Mesenchymal stem cell (in vitro differentiated cells and primary cell): ENCODE results near the gene NRG3.

Experiments
- DNase-seq: peaks from one replicate; pipeline ENCODE4 v3.0.0-alpha.2; 2013
- H2AFZ ChIP-seq: one replicate; pipeline ENCODE4 v1.6.1; 2013; ENCODE audit warnings: low read depth, mild to moderate bottlenecking, control low read depth, inconsistent platforms, low read length, moderate library complexity
- H2AK5ac ChIP-seq: 2 replicates; pipeline ENCODE4 v1.6.1; 2013; ENCODE audit warnings: low read length, moderate library complexity, mild to moderate bottlenecking, inconsistent platforms; ENCODE audit not compliant: severe bottlenecking
- H2BK120ac ChIP-seq: one replicate; pipeline ENCODE4 v1.6.1; 2013; ENCODE audit warnings: low read depth, mild to moderate bottlenecking, inconsistent platforms, low read length, moderate library complexity
- H2BK12ac ChIP-seq, 2 experiments: one replicate each; pipeline ENCODE4 v1.6.1; 2013; ENCODE audit warnings: inconsistent platforms in 2 of 2, low read length in 2 of 2, mild to moderate bottlenecking in 2 of 2, moderate library complexity in 2 of 2, control low read depth in 1 of 2
- H2BK15ac ChIP-seq: one replicate; pipeline ENCODE4 v1.6.1; 2013; ENCODE audit warnings: mild to moderate bottlenecking, low read depth, inconsistent platforms; ENCODE audit not compliant: poor library complexity, severe bottlenecking
- H2BK5ac ChIP-seq: 2 replicates; pipeline ENCODE4 v1.6.1; 2013; ENCODE audit warnings: low read depth, mild to moderate bottlenecking, low read length, control low read depth, inconsistent platforms; ENCODE audit not compliant: poor library complexity, severe bottlenecking
- H3K14ac ChIP-seq, 2 experiments: one replicate each; pipeline ENCODE4 v1.6.1; 2013; ENCODE audit warnings: inconsistent platforms in 2 of 2, low read length in 2 of 2, control low read depth in 1 of 2, mild to moderate bottlenecking in 1 of 2, moderate library complexity in 1 of 2
- H3K18ac ChIP-seq, 2 experiments: one replicate each; pipeline ENCODE4 v1.6.1; 2013; ENCODE audit warnings: inconsistent platforms in 2 of 2, low read length in 2 of 2, control low read depth in 1 of 2, low read depth in 1 of 2, mild to moderate bottlenecking in 1 of 2
- H3K23ac ChIP-seq, 2 experiments: one replicate each; pipeline ENCODE4 v1.6.1; 2013; ENCODE audit warnings: inconsistent platforms in 2 of 2, low read length in 2 of 2, mild to moderate bottlenecking in 2 of 2, moderate library complexity in 2 of 2, control low read depth in 1 of 2
- H3K27ac ChIP-seq: 2 replicates; pipeline ENCODE4 v1.5.1; 2013; ENCODE audit warnings: mild to moderate bottlenecking, moderate library complexity, low read length, control low read depth, inconsistent platforms; ENCODE audit not compliant: poor library complexity, severe bottlenecking
- H3K27me3 ChIP-seq, 2 experiments: 2 replicates each; pipeline versions ENCODE4 v1.6.1 to v1.7.0; 2013; ENCODE audit warnings: low read length in 2 of 2, mild to moderate bottlenecking in 2 of 2, moderate library complexity in 2 of 2, control low read depth in 1 of 2, inconsistent platforms in 1 of 2; ENCODE audit not compliant: control insufficient read depth in 1 of 2, insufficient read depth in 1 of 2
- H3K36me3 ChIP-seq, 2 experiments: 2 replicates each; pipeline versions ENCODE4 v1.6.1 to v1.7.0; 2013; ENCODE audit warnings: low read length in 2 of 2, control low read depth in 1 of 2, inconsistent platforms in 1 of 2, low read depth in 1 of 2, mild to moderate bottlenecking in 1 of 2; ENCODE audit not compliant: insufficient read depth in 2 of 2, control insufficient read depth in 1 of 2
- H3K4ac ChIP-seq, 2 experiments: one replicate each; pipeline ENCODE4 v1.6.1; 2013; ENCODE audit warnings: inconsistent platforms in 2 of 2, low read length in 2 of 2, mild to moderate bottlenecking in 2 of 2, moderate library complexity in 2 of 2, control low read depth in 1 of 2, low read depth in 1 of 2
- H3K4me1 ChIP-seq: 2 replicates; pipeline ENCODE4 v1.6.1; 2013; ENCODE audit warnings: low read depth, low read length, control low read depth; ENCODE audit not compliant: control insufficient read depth, insufficient read depth
- H3K4me2 ChIP-seq: 2 replicates; pipeline ENCODE4 v1.6.1; 2013; ENCODE audit warnings: low read length, mild to moderate bottlenecking, inconsistent platforms; ENCODE audit not compliant: poor library complexity, severe bottlenecking
- H3K4me3 ChIP-seq, 2 experiments: 2 replicates each; pipeline versions ENCODE4 v1.5.1 to v1.7.0; 2013; ENCODE audit warnings: low read length in 2 of 2, mild to moderate bottlenecking in 2 of 2, control low read depth in 1 of 2, low read depth in 1 of 2; ENCODE audit not compliant: insufficient read depth in 1 of 2
- H3K79me1 ChIP-seq: replicated peaks from 2 replicates; pipeline ENCODE4 v1.6.1; 2013; ENCODE audit warnings: mild to moderate bottlenecking, control low read depth, low read length, inconsistent platforms; ENCODE audit not compliant: poor library complexity, severe bottlenecking
- H3K9ac ChIP-seq: 2 replicates; pipeline ENCODE4 v1.7.0; 2013; ENCODE audit warnings: mild to moderate bottlenecking, low read length, moderate library complexity
- H3K9me3 ChIP-seq: 2 replicates; pipeline ENCODE4 v1.7.0; 2013; ENCODE audit warnings: mild to moderate bottlenecking, low read length; ENCODE audit not compliant: control insufficient read depth
- H4K8ac ChIP-seq: one replicate; pipeline ENCODE4 v1.6.1; 2013; ENCODE audit warnings: inconsistent platforms, mild to moderate bottlenecking, low read length, moderate library complexity
- H4K91ac ChIP-seq: one replicate; pipeline ENCODE4 v1.6.1; 2013; ENCODE audit warnings: mild to moderate bottlenecking, low read length, inconsistent platforms
- WGBS: methylation state at CpG from one replicate; pipeline ENCODE4 v1.1.7; 2013; ENCODE audit warnings: mixed read lengths; 5-methylcytosine and 5-hydroxymethylcytosine counted together

NRG3 gene

DNA sequence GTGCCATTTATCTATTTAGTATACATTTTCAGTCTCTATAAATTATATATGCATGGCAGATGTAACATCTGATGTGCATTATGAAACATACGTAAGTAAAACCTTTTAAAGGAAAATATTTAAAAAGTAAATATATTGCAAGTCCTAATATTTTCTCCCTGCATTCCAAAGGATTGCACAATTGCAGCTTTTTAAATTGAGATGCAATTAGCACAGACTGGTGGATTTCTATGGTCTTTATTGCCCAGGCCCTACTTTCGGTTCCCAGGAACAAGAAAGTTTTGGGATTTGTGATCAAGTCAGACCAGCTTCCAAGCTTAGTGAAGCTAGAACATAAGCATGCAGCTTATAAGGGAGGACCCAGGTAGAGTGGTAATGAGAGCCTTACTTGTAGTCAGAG, 337.8 kb downstream of the NRG3 start:
- Histone ChIP-seq H3K9me3 (no peaks in the 10 kb centered on the region), H2BK12ac (no peak overlapping the region), H3K27ac (no peak overlapping the region), H3K27me3 (no peaks in the 10 kb centered on the region), H3K9ac (no peak overlapping the region), H2BK15ac (no peak overlapping the region), H3K4ac (no peak overlapping the region), H3K36me3 (no peaks in the 10 kb centered on the region), H3K79me1 (no peaks in the 10 kb centered on the region), H2BK120ac (no peak overlapping the region), H3K4me3 (no peak overlapping the region), H3K23ac (no peak overlapping the region), H2AK5ac (no peak overlapping the region), H2AFZ (no peak overlapping the region), H4K8ac (no peak overlapping the region), H3K14ac (no peak overlapping the region), H3K18ac (no peak overlapping the region), H2BK5ac (no peak overlapping the region), H4K91ac (no peak overlapping the region), H3K4me2 (no peak overlapping the region), H3K4me1 (no peaks in the 10 kb centered on the region)
- DNase-seq, result no peak
- WGBS, result 72% methylated on average over 1 of the region's 2 CpGs

DNA sequence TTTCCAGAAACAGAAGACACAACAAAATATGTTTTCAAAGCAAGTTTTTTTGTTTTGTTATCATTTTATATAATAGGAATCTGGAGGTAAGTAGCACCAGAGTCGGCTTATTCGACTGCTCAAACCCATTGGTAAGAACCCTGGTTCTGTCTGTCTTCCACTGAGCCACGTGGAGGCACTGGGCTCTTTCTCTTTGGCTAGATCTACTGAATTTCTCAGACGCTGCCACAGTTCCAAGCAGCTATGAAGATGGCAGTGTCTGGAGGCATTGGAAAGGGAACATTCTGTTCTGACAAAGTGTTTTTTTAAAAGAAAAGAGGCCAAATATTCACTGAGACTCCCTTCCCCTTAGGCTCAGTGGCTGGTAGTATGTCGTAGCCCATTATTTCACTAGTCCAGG, 338.8 kb downstream of the NRG3 start:
- H3K4ac ChIP-seq, result no peak overlapping the region
- no peak overlapping the region for H4K91ac ChIP-seq
- no peak overlapping the region for H3K27ac ChIP-seq
- no peak overlapping the region for H3K4me2 ChIP-seq
- H2BK12ac ChIP-seq, result no peak overlapping the region
- no peak overlapping the region for H2BK120ac ChIP-seq
- no peak overlapping the region for H2BK15ac ChIP-seq
- H3K18ac ChIP-seq, result no peak overlapping the region
- H4K8ac ChIP-seq, result no peak overlapping the region
- no peak overlapping the region for H3K23ac ChIP-seq
- no peak for DNase-seq
- H3K4me1 ChIP-seq, result no peaks in the 10 kb centered on the region
- H3K4me3 ChIP-seq, result no peak overlapping the region
- no peak overlapping the region for H2AFZ ChIP-seq
- WGBS, result 87% methylated on average over 3 of the region's 5 CpGs
- no peak overlapping the region for H3K14ac ChIP-seq
- no peaks in the 10 kb centered on the region for H3K36me3 ChIP-seq
- no peak overlapping the region for H2BK5ac ChIP-seq
- no peaks in the 10 kb centered on the region for H3K79me1 ChIP-seq
- H3K27me3 ChIP-seq, result no peaks in the 10 kb centered on the region
- no peak overlapping the region for H3K9ac ChIP-seq
- H3K9me3 ChIP-seq, result no peaks in the 10 kb centered on the region
- no peak overlapping the region for H2AK5ac ChIP-seq

DNA sequence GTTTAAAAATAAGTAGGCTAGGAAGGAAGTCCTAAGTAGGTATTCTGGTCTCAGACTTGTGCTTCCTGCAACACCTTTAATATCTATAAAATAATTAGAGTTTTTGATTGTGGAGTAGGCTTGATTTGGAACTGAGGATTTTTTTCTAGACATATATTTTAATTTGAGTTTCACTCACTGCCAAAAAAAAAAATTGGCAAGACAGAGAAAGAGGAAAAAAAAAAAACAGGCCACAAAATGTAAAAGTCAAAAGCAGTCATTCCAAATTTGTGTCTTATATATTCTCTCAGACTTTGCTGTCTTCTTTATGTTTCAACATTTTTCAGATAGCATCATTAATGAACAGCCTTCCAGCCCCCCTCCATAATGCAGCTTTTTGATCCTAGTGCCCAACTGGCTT, 346.1 kb downstream of the NRG3 start:
- Histone ChIP-seq H3K9ac (no peak overlapping the region), H3K23ac (no peak overlapping the region), H3K4me3 (no peak overlapping the region), H2BK120ac (no peak overlapping the region), H3K4me1 (no peaks in the 10 kb centered on the region), H3K4ac (no peak overlapping the region), H3K14ac (no peak overlapping the region), H3K9me3 (no peaks in the 10 kb centered on the region), H4K91ac (no peak overlapping the region), H4K8ac (no peak overlapping the region), H2BK5ac (no peak overlapping the region), H3K18ac (no peak overlapping the region), H3K27me3 (no peaks in the 10 kb centered on the region), H3K4me2 (no peak overlapping the region), H3K79me1 (no peaks in the 10 kb centered on the region), H2BK15ac (no peak overlapping the region), H2BK12ac (no peak overlapping the region), H2AK5ac (no peak overlapping the region), H3K36me3 (no peaks in the 10 kb centered on the region), H3K27ac (no peak overlapping the region), H2AFZ (no peak overlapping the region)
- no peak for DNase-seq

- no peak overlapping the region for H3K4me3 ChIP-seq
- no peak overlapping the region for H3K4ac ChIP-seq
- no peak overlapping the region for H3K4me2 ChIP-seq
- no peaks in the 10 kb centered on the region for H3K36me3 ChIP-seq
- no peak overlapping the region for H3K9ac ChIP-seq
- H4K8ac ChIP-seq, result no peak overlapping the region
- no peak overlapping the region for H2BK120ac ChIP-seq
- H3K27ac ChIP-seq, result no peak overlapping the region
- H2AFZ ChIP-seq, result no peak overlapping the region
- no peak overlapping the region for H2BK15ac ChIP-seq
- no peak overlapping the region for H2BK12ac ChIP-seq
- H3K23ac ChIP-seq, result no peak overlapping the region
- H3K9me3 ChIP-seq, result no peaks in the 10 kb centered on the region
- H3K14ac ChIP-seq, result no peak overlapping the region
- no peak for DNase-seq
- 21% methylated on average over 2 of the region's 2 CpGs for WGBS
- no peak overlapping the region for H3K18ac ChIP-seq
- no peaks in the 10 kb centered on the region for H3K4me1 ChIP-seq
- H2AK5ac ChIP-seq, result no peak overlapping the region
- no peaks in the 10 kb centered on the region for H3K27me3 ChIP-seq
- H3K79me1 ChIP-seq, result no peaks in the 10 kb centered on the region
- no peak overlapping the region for H2BK5ac ChIP-seq
- no peak overlapping the region for H4K91ac ChIP-seq
Measured at GRCh38 chr10:82221601-82222149, 346.7 kb downstream of the NRG3 start.
